ENCODE results near the gene KCNQ1. TPM values are rescaled to one million over a fixed set of nuclear protein-coding genes. Genes with fewer than 3 reads are reported as not detected.

KCNQ1 gene
- total RNA-seq, 1 donor: 1.1 TPM

GRCh38 chr11:2549080-2549479 lies 104.3 kb downstream of the KCNQ1 start:
- no peak for DNase-seq (ENCODE audit: low read depth in 2 of 3, low spot score in 2 of 3)

DNA sequence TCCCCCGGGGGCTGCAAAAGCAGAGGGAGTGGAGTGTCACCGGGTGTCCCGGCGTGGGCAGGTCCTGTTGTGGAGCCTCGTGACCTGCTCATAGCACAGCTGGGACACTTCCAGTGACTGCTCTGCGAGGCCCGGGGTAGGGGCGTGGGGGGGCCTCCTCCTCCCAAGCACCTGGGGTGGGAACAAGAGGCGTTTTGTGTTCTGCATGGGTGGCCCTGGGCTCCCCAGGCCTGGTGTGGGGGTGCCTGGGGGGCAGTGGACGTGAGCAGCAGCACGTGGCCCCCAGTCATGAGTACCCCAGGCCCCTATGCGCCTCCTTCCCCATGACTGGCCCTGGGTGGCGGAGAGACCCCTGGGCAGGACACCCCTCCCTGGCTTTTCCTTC lies 104.7 kb downstream of the KCNQ1 start:
- no peak for DNase-seq (ENCODE audit: low read depth in 2 of 3, low spot score in 2 of 3)

DNA sequence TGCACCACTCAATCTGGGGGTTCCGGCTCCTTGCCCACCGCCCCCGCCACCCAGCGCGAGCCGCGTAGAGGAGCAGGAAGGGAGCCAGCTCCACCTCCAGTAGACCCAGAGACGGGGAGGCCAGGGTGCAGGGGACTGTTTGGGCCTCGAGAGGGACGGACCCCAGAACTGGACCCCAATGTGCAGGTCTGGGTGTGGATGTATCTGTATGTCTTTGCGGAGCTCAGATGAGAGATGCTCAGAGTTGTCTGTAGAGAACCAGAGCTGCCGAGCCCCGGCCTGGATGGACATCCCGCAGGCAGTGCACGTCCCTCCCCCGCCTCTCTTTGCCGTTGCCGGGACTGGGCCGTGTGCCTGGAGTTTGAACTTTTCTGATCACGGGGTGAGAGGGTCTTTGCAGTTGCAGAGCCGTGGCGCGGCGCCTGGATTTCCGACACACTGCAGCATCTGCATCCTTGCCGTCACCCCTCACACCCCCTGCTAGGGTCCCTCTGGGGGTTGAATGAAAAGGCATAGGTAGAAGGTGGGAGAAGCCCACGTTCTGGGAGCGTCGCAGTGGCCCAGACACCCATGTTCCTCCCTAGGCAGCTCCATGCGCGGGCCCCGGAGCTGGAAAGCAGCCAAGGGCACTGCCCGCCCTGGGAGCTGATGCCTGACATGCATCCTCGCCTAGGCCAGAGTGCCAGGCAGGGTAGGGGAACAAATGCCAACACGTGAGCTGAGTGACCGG lies 105.2 kb downstream of the KCNQ1 start:
- no peak for DNase-seq (ENCODE audit: low read depth in 2 of 3, low spot score in 2 of 3)

- DNase-seq (ENCODE audit: low read depth in 2 of 3, low spot score in 2 of 3): no peak
These were observed 105.8 kb downstream of the KCNQ1 start for GRCh38 chr11:2550606-2550970.

DNA sequence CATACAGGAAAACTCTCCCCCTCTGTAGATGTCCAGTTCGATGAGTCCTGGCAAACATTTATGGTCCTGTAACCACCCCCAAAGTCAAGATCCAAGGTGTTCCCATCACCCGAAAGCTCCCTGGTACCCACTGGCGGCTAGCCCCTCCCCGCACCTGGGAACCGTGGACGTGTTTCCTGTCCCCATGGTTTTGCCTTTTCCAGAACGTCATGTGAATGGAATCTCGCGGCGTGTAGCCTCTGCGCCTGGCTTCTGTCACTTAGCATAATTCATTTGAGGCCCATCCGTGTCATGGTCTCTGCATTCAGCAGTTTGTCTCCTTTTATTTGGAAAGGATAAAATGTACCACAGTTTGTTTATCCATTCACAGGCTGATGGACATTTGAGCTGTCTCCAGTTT lies 106.3 kb downstream of the KCNQ1 start:
- no peak for DNase-seq (ENCODE audit: low read depth in 2 of 3, low spot score in 2 of 3)

GRCh38 chr11:2552210-2552609 lies 107.4 kb downstream of the KCNQ1 start:
- no peak for DNase-seq (ENCODE audit: low read depth in 2 of 3, low spot score in 2 of 3)

GRCh38 chr11:2553198-2553597 lies 108.4 kb downstream of the KCNQ1 start:
- DNase-seq (ENCODE audit: low read depth in 2 of 3, low spot score in 2 of 3): no peak

- no peak for DNase-seq (ENCODE audit: low read depth in 2 of 3, low spot score in 2 of 3)
These were observed 109.1 kb downstream of the KCNQ1 start for GRCh38 chr11:2553886-2554285.

- no peak for DNase-seq (ENCODE audit: low read depth in 2 of 3, low spot score in 2 of 3)
These were observed 109.8 kb downstream of the KCNQ1 start for GRCh38 chr11:2554338-2555207.

DNA sequence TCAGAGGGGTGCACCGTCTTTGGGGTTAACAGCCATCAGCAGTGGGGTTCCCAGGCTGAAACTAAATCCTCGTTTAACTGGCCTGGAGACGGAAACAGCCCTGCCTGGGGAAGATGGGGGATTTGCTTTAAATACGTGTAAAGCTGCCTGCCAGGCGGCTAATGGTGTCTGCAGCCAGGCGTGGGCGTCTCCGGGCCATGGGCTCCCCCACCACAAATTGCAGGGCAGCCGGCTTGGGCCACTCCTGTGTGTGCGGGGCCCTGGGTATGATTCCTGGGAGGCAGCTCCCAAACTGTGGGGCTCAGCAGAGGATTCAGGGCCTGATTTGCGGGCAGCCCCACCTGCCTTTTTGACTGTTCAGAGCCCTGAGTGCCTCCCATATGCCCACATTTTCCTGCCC lies 110.5 kb downstream of the KCNQ1 start:
- no peak for DNase-seq (ENCODE audit: low read depth in 2 of 3, low spot score in 2 of 3)

GRCh38 chr11:2555891-2556290 lies 111.1 kb downstream of the KCNQ1 start:
- no peak for DNase-seq (ENCODE audit: low read depth in 2 of 3, low spot score in 2 of 3)

GRCh38 chr11:2557381-2557780 lies 112.6 kb downstream of the KCNQ1 start:
- DNase-seq (ENCODE audit: low read depth in 2 of 3, low spot score in 2 of 3): no peak

GRCh38 chr11:2558397-2558796 lies 113.6 kb downstream of the KCNQ1 start:
- no peak for DNase-seq (ENCODE audit: low read depth in 2 of 3, low spot score in 2 of 3)

GRCh38 chr11:2558861-2559526 lies 114.2 kb downstream of the KCNQ1 start:
- DNase-seq (ENCODE audit: low read depth in 2 of 3, low spot score in 2 of 3): no peak

DNA sequence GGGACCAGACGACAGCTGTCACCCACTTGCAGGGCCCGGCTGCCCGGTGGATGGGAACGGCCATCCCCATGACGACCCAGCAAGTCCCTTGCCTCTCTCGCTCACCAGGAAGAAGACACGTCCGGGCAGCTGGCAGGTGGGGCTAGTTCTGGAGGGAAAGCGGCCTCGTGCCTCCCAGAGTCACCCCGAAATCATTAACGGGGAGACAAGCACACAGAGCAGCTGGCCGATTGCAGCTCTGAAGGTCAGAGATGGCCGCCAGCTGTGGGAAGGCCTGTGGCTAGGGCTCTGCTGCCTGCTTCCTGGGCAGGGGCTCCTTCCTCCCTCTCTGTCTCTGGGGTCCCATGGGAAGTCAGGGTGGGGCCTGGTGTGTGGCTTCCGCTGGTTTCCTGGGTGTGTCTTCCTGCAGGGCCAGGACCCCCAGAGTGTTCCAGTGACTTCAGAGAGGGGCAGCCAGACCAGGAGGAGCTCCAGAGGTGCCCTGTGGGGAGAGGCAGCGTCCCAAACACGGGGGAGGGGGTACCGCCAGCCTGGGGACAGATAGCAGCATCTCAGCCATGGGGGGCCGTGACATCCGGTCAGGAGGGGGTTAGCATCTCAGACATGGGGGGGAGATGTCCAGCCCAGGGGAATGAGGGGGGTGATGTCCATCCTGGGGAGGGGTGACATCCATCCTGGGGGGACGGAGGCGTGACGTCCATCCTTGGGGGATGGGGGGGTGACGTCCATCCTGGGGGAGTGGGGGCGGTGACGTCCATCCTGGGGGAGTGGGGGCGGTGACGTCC lies 114.9 kb downstream of the KCNQ1 start:
- no peak for DNase-seq (ENCODE audit: low read depth in 2 of 3, low spot score in 2 of 3)

DNA sequence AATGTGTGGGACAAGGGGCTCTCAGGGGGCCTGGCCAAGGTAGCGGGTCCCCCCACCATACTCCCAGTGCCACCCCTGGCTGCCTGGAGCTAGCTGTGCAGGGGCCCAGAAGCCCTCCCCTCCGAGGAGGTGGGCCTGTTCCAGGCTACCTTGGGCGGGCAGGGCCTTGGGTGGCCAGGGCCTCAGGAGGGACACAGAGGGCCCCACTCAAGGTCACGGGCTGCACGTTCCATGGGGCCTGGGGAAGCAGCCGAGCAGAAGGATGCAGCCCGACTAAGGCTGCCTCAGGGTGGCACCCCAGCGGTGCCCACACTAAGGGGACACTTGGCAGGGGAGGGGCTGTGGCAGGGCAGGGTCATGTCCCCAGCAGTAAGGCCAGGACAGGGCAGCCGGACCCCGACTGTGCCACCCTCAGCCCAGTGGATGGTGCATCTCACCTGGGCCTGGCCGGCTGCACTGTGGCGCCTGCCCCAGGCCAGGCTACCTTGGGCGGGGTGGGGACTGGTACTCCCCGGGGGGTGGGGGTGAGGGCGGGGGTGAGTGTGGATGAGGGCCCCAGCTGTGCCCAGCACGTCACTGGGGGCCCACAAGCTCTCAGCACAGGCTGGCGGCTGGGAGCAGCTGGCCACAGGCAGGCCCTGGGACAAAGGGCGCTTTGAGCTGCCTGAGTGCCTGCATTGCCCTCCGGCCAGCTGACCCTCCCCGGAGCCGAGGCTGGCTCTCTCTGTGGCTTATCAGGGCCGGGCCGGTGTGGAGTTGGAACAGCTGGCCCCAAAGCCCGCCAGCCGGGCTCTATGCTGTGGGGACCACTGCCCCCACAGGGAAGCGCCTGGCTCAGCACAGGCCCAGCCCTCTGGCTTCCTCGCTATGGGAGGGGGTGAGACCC lies 117.1 kb downstream of the KCNQ1 start:
- DNase-seq (ENCODE audit: low read depth in 2 of 3, low spot score in 2 of 3): no peak

DNA sequence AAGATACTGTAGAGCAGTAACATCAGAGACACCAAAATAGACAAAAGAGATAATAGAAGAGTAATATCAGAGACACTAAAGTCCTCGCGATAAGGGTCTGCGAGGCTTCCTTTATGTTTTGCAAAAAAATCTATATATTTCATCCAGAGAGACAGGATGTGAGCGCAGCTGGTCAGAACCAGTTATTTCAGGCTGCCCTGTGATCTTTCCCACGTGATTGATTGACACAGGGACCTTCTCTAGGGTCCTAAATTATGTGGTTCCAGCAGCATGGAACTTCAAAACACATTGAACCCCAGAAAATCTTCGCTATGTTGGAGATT lies 118.0 kb downstream of the KCNQ1 start:
- no peak for DNase-seq (ENCODE audit: low read depth in 2 of 3, low spot score in 2 of 3)

DNA sequence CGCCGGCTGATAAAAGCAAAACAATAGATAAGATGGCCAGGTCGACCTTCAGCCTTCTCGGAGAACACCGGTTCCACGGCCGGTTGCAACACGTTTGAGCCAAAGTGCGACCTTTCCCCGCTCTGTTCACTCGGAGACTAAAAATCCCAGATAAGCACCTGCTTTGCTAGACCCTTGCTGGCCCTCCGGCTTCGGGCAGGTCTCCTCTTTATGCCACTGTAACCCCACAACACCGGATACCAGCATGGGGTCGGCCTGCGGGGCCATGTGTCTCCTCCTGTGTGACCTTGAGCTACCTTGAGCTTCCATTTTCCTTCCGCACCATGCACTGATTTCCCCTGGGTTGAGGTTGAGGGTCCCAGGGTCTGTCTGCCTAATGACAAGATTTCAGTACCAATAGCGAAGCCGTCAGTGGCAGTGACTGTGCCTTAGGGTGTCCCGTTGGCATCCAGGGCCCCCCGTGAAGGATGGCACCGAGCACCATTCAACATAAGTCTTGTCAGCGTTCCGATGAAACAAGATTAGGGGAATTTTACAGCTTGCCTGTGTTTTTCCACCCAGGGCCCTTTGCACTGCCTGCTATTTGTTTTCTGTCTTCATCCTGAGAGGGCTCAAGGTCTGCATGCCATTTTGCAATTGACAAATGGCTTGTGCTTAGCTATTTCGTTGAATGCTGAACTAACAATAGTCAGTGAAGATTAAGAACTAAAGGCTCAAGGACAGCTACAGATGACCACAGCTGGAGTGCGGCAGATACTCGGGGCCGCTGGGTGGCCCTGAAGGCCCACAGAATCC lies 118.6 kb downstream of the KCNQ1 start:
- no peak for DNase-seq (ENCODE audit: low read depth in 2 of 3, low spot score in 2 of 3)

DNA sequence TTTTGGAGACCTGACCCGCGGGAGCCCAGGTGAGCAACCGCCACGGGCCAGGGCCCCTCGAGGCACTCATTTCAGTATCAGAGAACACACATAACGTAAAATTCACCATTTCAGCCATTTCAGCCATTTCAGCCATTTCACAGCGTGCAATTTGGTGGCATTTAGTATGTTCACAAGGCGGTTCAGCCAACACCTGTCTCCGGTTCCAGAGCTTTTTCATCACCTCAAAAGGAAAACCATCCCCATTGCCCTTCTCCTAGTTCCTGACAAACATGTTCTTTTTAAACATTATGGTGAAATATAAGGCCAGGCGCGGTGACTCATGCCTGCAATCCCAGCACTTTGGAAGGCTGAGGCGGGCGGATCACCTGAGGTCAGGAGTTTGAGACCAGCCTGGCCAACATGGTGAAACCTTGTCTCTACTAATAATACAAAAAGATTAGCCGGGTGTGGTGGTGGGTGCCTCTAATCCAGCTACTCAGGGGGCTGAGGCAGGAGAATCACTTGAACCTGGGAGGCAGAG lies 119.3 kb downstream of the KCNQ1 start:
- no peak for DNase-seq (ENCODE audit: low read depth in 2 of 3, low spot score in 2 of 3)
